ENCODE results near the gene MYO18A. TPM values are rescaled to one million over a fixed set of nuclear protein-coding genes. Genes with fewer than 3 reads are reported as not detected.

MYO18A gene
- total and polyA plus RNA-seq, 2 of the 4 experiments (the other 2 are of a cell fraction) = 22.4 to 39.1 TPM

Other genes with a start within 250 kb of the MYO18A start
- 25.6 and 26.7 TPM in 2 replicates for gene PHF12, start 228.9 kb downstream of the MYO18A start, total RNA-seq (2012; rRNA removed)
- gene PHF12, start 228.9 kb downstream of the MYO18A start, polyA plus RNA-seq (2012; rRNA removed) = 24.4 and 28.9 TPM in 2 replicates
- not detected in 2 replicates for gene SEZ6, start 174.4 kb downstream of the MYO18A start, total RNA-seq (2012; rRNA removed)
- not detected in 2 replicates for gene SEZ6, start 174.4 kb downstream of the MYO18A start, polyA plus RNA-seq (2012; rRNA removed)
- 1.1 and 1.3 TPM in 2 replicates for gene PIPOX, start 137.3 kb downstream of the MYO18A start, total RNA-seq (2012; rRNA removed)
- gene PIPOX, start 137.3 kb downstream of the MYO18A start, polyA plus RNA-seq (2012; rRNA removed) = 0.11 and 0.43 TPM in 2 replicates
- not detected in 2 replicates for gene CRYBA1, start 66.5 kb upstream of the MYO18A start, total RNA-seq (2012; rRNA removed)
- not detected in 2 replicates for gene CRYBA1, start 66.5 kb upstream of the MYO18A start, polyA plus RNA-seq (2012; rRNA removed)
- gene NUFIP2, start 113.8 kb upstream of the MYO18A start, total RNA-seq (2012; rRNA removed) = 25.6 and 38.9 TPM in 2 replicates
- 7.8 and 8.9 TPM in 2 replicates for gene NUFIP2, start 113.8 kb upstream of the MYO18A start, polyA plus RNA-seq (2012; rRNA removed)
- 69.7 and 91.8 TPM in 2 replicates for gene TAOK1, start 210.0 kb upstream of the MYO18A start, total RNA-seq (2012; rRNA removed)
- 8.1 and 9.8 TPM in 2 replicates for gene TAOK1, start 210.0 kb upstream of the MYO18A start, polyA plus RNA-seq (2012; rRNA removed)

Measured in IMR-90 (cell line).